SKM-1 (cell line): ENCODE measurements around the gene MEGF11.

Experiments used
- DNase-seq: peaks from one replicate; lab custom pipeline; 2025; ENCODE audit not compliant: unreplicated experiment; lab: John Stamatoyannopoulos, UW

Gene MEGF11

DNA sequence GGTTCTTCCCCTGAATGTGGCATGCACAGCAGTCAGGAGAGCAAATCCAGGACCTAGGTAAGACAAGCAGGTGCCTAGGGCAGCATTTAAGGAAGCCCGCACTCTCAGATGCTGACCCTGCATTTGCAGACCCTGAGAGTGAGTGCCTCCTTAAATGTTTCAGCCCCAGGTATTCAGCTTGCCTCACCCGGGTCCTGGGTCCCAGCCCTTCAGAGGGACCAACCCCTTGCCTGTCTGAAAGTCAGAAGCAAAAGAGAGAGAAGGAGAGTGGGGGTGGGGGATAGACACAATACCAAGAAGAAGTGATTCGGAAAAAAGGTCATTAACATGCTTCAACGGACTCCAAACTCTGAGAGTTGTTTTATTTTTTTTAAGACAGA, 75.0 kb downstream of the MEGF11 start:
- DNase-seq = no peak

- no peak for DNase-seq
Measured at GRCh38 chr15:66172324-66172980, 81.1 kb downstream of the MEGF11 start.

- DNase-seq = no peak
Measured at GRCh38 chr15:66171841-66172240, 81.7 kb downstream of the MEGF11 start.

- DNase-seq = no peak
Measured at GRCh38 chr15:66170716-66171115, 82.8 kb downstream of the MEGF11 start.

- DNase-seq = no peak
Measured at GRCh38 chr15:66170042-66170441, 83.5 kb downstream of the MEGF11 start.

GRCh38 chr15:66169625-66170024, 83.9 kb downstream of the MEGF11 start:
- DNase-seq = no peak

GRCh38 chr15:66169023-66169422, 84.5 kb downstream of the MEGF11 start:
- DNase-seq = no peak

DNA sequence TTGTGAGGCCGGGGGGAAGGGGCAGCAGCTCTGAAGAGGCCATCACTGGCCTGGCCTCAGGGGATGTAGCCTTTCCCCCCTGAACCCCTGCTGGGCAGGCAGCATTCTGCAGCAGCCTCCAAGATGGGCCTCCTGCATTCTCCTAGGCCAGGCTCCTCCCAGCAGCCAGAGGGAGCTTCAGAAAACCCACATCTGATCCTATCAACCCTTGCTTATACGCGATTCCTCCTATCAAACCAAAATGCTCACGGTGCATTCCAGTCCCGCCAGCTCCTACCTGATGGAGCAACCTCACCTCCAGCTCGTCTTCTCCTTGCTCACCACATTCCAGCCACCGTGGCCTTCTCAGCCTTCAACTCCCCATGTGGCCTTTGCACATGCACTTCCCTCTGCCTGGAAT, 85.7 kb downstream of the MEGF11 start:
- DNase-seq = no peak

DNA sequence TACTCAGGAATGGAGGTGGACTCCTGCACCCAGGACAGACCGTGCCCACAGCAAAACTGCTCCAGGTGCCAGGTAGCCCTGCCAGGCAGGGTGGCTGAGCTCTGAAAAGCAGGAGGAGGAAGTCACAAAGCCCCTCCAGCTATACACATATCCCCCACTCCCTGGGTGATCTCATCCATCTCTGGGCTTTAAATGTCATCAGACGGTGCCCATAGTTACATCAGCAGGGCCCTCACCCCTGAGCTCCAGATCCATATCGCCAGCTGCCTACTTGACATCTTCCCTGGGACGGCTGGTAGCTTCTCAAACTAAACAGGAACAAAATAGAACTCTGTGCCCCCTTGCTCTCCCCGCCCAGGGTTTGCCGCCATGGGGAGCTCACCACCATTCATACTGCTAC, 87.7 kb downstream of the MEGF11 start:
- no peak for DNase-seq

DNA sequence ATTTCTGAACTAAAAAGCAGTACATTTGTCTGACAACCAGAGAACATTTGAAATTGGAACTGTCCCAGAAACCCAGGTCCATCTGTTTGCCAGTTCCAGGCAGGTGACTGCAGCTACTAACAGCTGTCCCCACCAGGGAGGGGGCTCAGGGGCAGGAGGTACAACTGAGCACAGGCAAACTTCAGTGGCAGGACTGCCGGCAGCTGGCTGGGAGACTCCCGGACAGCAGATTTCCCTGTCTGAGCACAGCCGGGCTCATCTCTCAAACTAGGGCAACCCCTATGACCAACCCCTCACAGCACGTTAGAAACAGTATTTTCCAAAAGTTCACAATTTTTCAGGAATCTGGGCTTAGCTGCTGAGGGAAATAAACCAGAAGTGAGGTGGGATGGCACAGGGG, 88.8 kb downstream of the MEGF11 start:
- no peak for DNase-seq

DNA sequence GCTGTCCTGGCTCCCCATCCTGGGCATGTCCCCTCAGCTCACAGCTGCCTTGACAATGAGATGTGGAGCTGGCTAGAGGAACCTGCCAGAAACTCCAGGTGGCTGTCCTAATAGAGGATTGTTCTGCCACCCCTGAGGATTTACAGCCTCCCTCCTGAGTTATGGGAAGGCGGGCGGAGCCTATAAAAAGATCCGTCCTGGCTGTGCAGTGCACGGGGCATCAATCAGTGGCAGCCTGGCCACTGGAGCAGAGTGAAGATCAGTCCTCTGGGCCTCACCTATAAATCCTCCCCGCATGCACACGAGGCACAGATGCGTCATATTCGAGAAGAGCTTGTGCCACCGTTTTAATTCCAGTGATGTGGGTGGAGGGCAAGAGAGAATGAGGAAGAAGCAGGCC, 90.0 kb downstream of the MEGF11 start:
- no peak for DNase-seq

DNA sequence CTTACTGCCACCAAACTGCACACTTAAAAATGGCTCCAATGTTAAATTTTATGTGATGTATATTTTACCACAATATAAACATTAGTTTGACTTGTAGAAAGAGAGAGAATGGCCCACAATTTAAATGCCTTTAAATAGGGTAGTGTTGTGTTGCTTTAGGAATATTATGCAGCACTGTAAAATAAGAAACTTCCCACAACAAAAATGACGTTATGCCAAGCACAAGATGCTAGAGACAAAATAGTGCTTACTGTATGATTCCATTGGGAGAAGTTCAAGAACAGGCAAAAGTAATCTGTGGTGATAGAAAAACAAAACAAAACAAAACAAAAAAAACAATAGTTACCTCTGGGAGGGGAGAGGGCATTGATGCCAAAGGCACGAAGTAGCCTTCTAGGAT, 91.3 kb downstream of the MEGF11 start:
- no peak for DNase-seq

DNA sequence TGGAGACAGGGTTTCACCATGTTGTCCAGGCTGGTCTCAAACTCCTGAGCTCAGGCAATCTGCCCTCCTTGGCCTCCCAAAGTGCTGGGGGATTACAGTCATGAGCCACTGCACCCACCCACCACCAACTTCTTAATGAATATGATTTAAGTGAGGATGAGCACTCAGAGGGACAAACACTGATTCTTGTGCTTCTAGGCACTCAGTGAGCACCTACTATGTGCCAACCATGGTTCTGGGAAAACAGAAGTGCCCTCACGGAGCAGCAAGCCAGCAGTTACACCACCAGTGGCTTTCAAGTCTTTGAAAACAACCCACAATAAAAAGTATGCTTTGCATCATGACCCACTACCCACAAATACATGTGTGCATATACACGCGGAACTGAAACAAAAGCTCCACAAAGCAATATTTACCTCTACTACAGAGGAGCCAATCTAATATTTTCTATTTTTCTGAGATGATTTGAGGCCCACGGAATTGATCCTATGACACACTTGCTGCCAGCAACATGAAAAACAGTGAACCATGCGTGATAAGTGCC, 91.9 kb downstream of the MEGF11 start:
- no peak for DNase-seq

- no peak for DNase-seq
Measured at GRCh38 chr15:66161108-66161507, 92.4 kb downstream of the MEGF11 start.

DNA sequence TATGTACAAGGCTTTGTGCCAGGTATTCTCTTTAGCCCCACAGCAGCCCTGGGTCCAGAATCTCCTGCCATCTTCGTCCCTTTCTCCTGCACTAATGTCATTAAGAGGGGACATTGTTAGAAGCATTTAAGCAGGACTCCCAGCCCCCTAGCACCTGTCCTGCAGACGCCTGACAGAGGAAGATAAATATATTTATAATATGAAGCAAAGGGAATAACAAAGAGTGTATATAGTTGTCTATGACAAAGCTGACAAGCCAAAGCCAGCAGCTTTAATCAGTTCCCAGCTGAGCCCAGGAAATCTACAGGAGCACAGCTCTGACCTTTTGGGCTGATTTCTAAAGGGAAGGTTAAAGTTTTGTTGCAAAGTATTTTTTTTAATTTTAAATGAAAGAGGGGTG, 96.0 kb downstream of the MEGF11 start:
- DNase-seq = no peak

- no peak for DNase-seq
Measured at GRCh38 chr15:66156310-66156975, 97.1 kb downstream of the MEGF11 start.

GRCh38 chr15:66155065-66155464, 98.5 kb downstream of the MEGF11 start:
- no peak for DNase-seq

- DNase-seq = no peak
Measured at GRCh38 chr15:66154581-66154980, 99.0 kb downstream of the MEGF11 start.

DNA sequence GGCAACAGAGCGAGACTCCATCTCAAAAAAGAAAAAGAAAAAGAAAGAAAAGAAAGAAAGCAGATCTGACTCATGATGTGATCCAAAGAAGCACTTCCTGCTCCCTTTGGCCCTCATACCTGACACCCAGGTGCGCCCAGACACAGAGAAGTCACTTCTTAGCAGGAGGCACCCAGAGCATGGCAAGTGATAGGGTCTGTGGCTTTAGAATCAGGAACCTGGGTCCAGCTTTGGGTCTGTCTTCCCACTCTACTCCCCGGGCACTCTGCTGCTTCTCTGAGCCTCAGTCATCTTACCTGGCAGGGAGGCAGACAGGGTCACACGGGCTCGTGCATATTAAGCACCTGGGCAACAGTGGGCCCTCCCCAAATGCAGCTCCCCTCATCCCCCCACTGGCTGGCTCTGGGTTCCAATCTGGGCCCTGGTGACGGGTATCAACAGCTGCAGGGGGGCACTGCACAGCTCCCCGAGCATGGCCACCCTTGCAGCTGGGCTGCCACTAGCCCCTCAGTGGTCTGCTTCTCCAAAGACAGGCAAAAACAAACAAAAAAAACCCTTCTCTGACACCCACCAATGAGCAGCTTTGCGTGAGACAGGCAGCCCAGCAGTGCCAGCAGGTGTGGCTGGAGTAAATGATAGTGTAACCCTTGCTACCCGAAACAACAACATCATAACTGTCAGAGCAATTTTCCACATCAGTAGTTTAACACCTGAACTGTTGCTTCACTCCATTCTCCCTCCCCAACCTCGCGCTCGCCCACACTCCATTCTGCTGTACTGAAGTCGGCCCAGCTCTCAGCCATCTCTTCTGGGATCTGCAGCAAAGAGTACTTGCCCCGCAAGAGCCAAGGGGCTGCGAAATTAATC, 99.8 kb downstream of the MEGF11 start:
- no peak for DNase-seq

DNA sequence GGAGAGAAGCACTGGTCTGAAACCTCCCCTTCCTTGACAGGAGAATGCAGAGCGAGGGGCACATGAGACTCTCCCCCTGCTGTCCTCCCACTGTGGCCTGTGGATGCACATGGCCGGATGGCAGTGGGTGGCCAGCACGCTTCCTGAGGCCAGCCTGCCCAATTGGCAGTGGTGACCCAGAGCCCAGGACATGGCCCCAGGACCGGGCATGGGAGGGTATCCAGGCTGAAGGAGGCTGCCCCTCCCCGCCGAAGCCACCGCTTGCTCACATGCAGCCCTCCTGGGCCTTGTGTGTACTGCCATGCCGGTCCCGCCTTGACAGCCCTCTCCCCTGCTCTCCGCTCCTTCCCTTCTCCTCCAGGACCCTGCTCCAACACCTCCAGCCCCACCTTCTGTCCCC, 100.9 kb downstream of the MEGF11 start:
- DNase-seq = no peak

DNA sequence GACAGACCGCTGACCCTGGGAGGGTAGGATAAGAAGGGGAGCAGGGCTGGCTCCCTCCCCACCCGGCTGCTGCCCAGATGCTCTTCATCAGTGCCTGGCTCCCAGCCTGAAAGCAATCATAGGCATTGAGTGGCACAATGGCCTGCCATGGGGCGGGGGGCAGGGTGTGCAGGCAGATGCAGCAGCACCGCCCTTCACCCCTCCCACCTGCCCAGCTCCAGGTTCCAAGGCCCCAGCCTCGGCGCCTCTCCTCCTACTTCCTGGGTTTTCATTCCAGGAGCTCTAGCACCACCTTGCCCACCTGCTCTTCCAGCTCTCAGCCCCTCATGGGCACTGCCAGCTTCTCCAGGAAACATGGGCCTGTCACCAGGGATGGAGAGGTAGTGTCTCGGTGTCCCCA, 101.7 kb downstream of the MEGF11 start:
- no peak for DNase-seq

GRCh38 chr15:66149871-66150270, 103.7 kb downstream of the MEGF11 start:
- DNase-seq = no peak
